ENCODE results near the gene CAPN6. TPM values are rescaled to one million over a fixed set of nuclear protein-coding genes. Genes with fewer than 3 reads are reported as not detected.

Gene CAPN6
- polyA plus RNA-seq, 10 donors: 485 to 749 (median 565) TPM

GRCh38 chrX:111244235-111244750 is 26.0 kb downstream of the CAPN6 start:
- no peak for DNase-seq

- no peak for DNase-seq
Measured at GRCh38 chrX:111216293-111216801, 53.9 kb downstream of the CAPN6 start.

GRCh38 chrX:111207851-111208250 is 62.4 kb downstream of the CAPN6 start:
- no peak for DNase-seq

GRCh38 chrX:111200327-111200726 is 70.0 kb downstream of the CAPN6 start:
- DNase-seq: no peak

GRCh38 chrX:111199505-111199904 is 70.8 kb downstream of the CAPN6 start:
- DNase-seq: no peak

Other genes starting within 250 kb of the CAPN6 start
- gene PAK3, start 174.3 kb downstream of the CAPN6 start, polyA plus RNA-seq (ENCODE audit: insufficient read length in 10 of 10): 10 to 100 TPM in 9 of 10 donors, 1 to 10 TPM in 1; 9.8 to 16.7 (median 11.8) TPM
- 10 to 100 TPM in 9 of 10 donors, 1 to 10 TPM in 1; 7.8 to 24.3 (median 16.4) TPM for gene DCX, start 141.7 kb upstream of the CAPN6 start, polyA plus RNA-seq (ENCODE audit: insufficient read length in 10 of 10)
- gene SERTM2, start 241.2 kb upstream of the CAPN6 start, polyA plus RNA-seq (ENCODE audit: insufficient read length in 10 of 10): 1 to 10 TPM in 1 of 10 donors, under 1 TPM in 9; 0.22 to 1.0 (median 0.48) TPM

All from muscle of back (tissue), 11 donors.